Ovary (tissue), 3 donors: ENCODE results near the gene PTPRN2.

Experiments used
- CTCF ChIP-seq, 3 donors: fragments of 450-650 bp in 2 of 3; fragments of 200-600 bp in 1 of 3; IDR thresholded peaks; one replicate each; pipeline versions ENCODE4 v1.5.1 to v1.8.0; 2016 to 2022; ENCODE audit warnings: antibody characterized with exemption in 3 of 3, mild to moderate bottlenecking in 1 of 3
- POLR2A ChIP-seq: fragments of 450-650 bp; IDR thresholded peaks from one replicate; pipeline ENCODE4 v1.6.1; 2017; ENCODE audit warnings: antibody characterized with exemption, mild to moderate bottlenecking, moderate library complexity
- donor health status: DM: no; HTN: no; CAD: no.

DNA sequence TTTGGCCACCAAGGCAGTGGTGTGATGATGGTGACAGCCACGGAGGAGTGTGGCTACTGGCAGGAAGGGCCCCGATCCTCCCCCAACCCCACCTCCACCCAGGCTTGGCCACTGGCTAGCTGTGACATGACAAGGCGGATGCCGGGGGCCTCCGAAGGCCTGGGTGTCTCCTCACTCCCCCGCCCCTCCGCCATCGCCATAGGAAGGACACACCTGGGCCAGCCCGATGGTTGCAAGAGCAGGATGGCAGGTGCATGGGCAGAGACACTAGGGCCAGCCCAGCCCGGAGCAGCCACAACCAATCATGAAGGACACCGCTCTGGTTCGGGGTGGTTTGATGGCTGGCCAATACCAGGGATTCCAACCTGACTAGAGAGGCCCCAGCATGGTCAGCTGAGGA lies 81.0 kb downstream of the PTPRN2 start:
- TF ChIP-seq POLR2A, result no peak
- TF ChIP-seq CTCF (IDR thresholded peaks at IDR 0.05), result no peak
